HL-60 (cell line): Measurements from ENCODE around the gene RBFOX2.
"Not testable (repeated sequence)": the region's sequence is repeated elsewhere in the genome, so short reads cannot be mapped to it uniquely, and the experiment has no call there.

Source experiments
- DNase-seq, 2 experiments: peaks; one replicate each; pipeline ENCODE4 v3.0.0-alpha.2; 2010 to 2020; ENCODE audit warnings: low read depth in 1 of 2, low spot score in 1 of 2
- H3K27ac ChIP-seq: fragments of 250-450 bp; sonication (Bioruptor Pico); replicated peaks from 2 replicates; pipeline ENCODE4 v1.5.1; 2020; ENCODE audit warnings: mild to moderate bottlenecking, moderate library complexity
- H3K27me3 ChIP-seq: fragments of 250-450 bp; sonication (Bioruptor Pico); 2 replicates; pipeline ENCODE4 v1.5.1; 2021; ENCODE audit warnings: mild to moderate bottlenecking, moderate library complexity; ENCODE audit not compliant: insufficient read depth, poor library complexity, severe bottlenecking
- H3K4me3 ChIP-seq: replicated peaks from 2 replicates; pipeline ENCODE4 v1.5.1; 2011; ENCODE audit warnings: mild to moderate bottlenecking, control low read depth, low read length; ENCODE audit not compliant: insufficient read depth
- CTCF ChIP-seq: IDR thresholded peaks from one replicate; pipeline ENCODE4 v1.5.1; 2011; ENCODE audit warnings: low read length, control low read depth, inconsistent platforms; ENCODE audit not compliant: insufficient read depth
- GABPA ChIP-seq: IDR thresholded peaks from 2 replicates; pipeline ENCODE4 v1.6.1; 2012; ENCODE audit warnings: low read depth
- POLR2AphosphoS5 ChIP-seq: IDR thresholded peaks from 2 replicates; pipeline ENCODE4 v1.6.1; 2012; ENCODE audit warnings: low read depth
- REST ChIP-seq: IDR thresholded peaks from 2 replicates; pipeline ENCODE4 v1.6.1; 2012; ENCODE audit warnings: low read depth; ENCODE audit not compliant: insufficient replicate concordance
- SPI1 ChIP-seq: IDR thresholded peaks from 2 replicates; pipeline ENCODE4 v1.6.1; 2012; ENCODE audit warnings: low read depth, mild to moderate bottlenecking, borderline replicate concordance

RBFOX2 gene

GRCh38 chr22:35795476-35795875 lies 233.1 kb downstream of the RBFOX2 start:
- Histone ChIP-seq H3K27me3 (no peaks in the 10 kb centered on the region), H3K4me3 (no peak overlapping the region), H3K27ac (no peak overlapping the region)
- DNase-seq, result no peak
- TF ChIP-seq SPI1, result no peak
- no peak for TF ChIP-seq GABPA
- no peak for TF ChIP-seq CTCF
- no peak for TF ChIP-seq REST
- no peak for TF ChIP-seq POLR2AphosphoS5

- Histone ChIP-seq H3K4me3 (no peak overlapping the region), H3K27ac (no peak overlapping the region), H3K27me3 (no peaks in the 10 kb centered on the region)
- TF ChIP-seq SPI1 (no peak), GABPA (no peak), CTCF (no peak), POLR2AphosphoS5 (no peak), REST (no peak)
- no peak for DNase-seq
These were observed 236.1 kb downstream of the RBFOX2 start for GRCh38 chr22:35792506-35792905.

- H3K27ac ChIP-seq, H3K4me3 ChIP-seq, H3K27me3 ChIP-seq, DNase-seq: not testable (repeated sequence)
These were observed 236.8 kb downstream of the RBFOX2 start for GRCh38 chr22:35791788-35792187.

GRCh38 chr22:35785181-35785923 lies 243.3 kb downstream of the RBFOX2 start:
- Histone ChIP-seq H3K27ac (no peak overlapping the region), H3K27me3 (peaks cover 4% of the 10 kb centered on the region)
- TF ChIP-seq POLR2AphosphoS5 (no peak), GABPA (no peak), REST (no peak), SPI1 (no peak), CTCF (no peak)

More at GRCh38 chr22:35785181-35785923, 243.3 kb downstream of the RBFOX2 start:
- no peak overlapping the region for H3K4me3 ChIP-seq
- no peak for DNase-seq
